Cardiac fibroblast (primary cell): ENCODE measurements around the gene TMEM59.

Experiments used
- DNase-seq, 2 donors: peaks; one replicate each; pipeline versions ENCODE4 v3.0.0 to v3.0.0-alpha.2; 2010; ENCODE audit warnings: low read depth in 2 of 2
- H3K4me3 ChIP-seq, 2 donors: replicated peaks in 1 of 2; 1 replicate in 1 of 2; 2 replicates in 1 of 2; pipeline ENCODE4 v1.5.1; 2011; ENCODE audit warnings: low read depth in 2 of 2, low read length in 2 of 2, mild to moderate bottlenecking in 2 of 2, moderate library complexity in 1 of 2
- CTCF ChIP-seq: IDR thresholded peaks from one replicate; pipeline ENCODE4 v1.5.1; 2011; ENCODE audit warnings: low read depth, mild to moderate bottlenecking, low read length, inconsistent platforms

Gene TMEM59

GRCh38 chr1:54080598-54081049 lies 27.6 kb upstream of the TMEM59 start:
- no peak for TF ChIP-seq CTCF
- H3K4me3 ChIP-seq = no peak overlapping the region
- DNase-seq = no peak

- no peak overlapping the region for H3K4me3 ChIP-seq
- DNase-seq = no peak
- no peak for TF ChIP-seq CTCF
Observed at GRCh38 chr1:54077359-54077758, 24.4 kb upstream of the TMEM59 start.

- no peak overlapping the region for H3K4me3 ChIP-seq
- peak; percentile 70 to 71 for DNase-seq
- peak; percentile 80 for TF ChIP-seq CTCF
Observed at GRCh38 chr1:54070171-54070837, 17.3 kb upstream of the TMEM59 start.

- no peak overlapping the region for H3K4me3 ChIP-seq
- peak in 1 of 2 donors; percentile 55 for DNase-seq
- TF ChIP-seq CTCF = no peak
Observed at GRCh38 chr1:54069791-54070170, 16.8 kb upstream of the TMEM59 start.

- peak in 1 of 2 donors; percentile 33 for DNase-seq
- no peak for TF ChIP-seq CTCF
- no peak overlapping the region for H3K4me3 ChIP-seq
Observed at GRCh38 chr1:54064299-54064698, 11.3 kb upstream of the TMEM59 start.

- DNase-seq = no peak
- H3K4me3 ChIP-seq = peak overlapping the region; percentile 71 to 88
- TF ChIP-seq CTCF = no peak
Observed at GRCh38 chr1:54054438-54054749, 1.4 kb upstream of the TMEM59 start.
